H9 (cell line): ENCODE results near the gene F12. TPM values are rescaled to one million over a fixed set of nuclear protein-coding genes. Genes with fewer than 3 reads are reported as not detected.

Source experiments
- DNase-seq: peaks from one replicate; pipeline ENCODE4 v3.0.0-alpha.2; 2017
- H2AFZ ChIP-seq: one replicate; pipeline ENCODE4 v1.6.1; 2013; ENCODE audit warnings: mild to moderate bottlenecking, low read length, control low read depth, moderate library complexity
- H2AK5ac ChIP-seq: 2 replicates; pipeline ENCODE4 v1.6.1; 2013; ENCODE audit warnings: low read length, control low read depth, mixed read lengths; ENCODE audit not compliant: insufficient read length
- H2BK120ac ChIP-seq: one replicate; pipeline ENCODE4 v1.6.1; 2013; ENCODE audit warnings: low read depth, mild to moderate bottlenecking, low read length, control low read depth, inconsistent platforms; ENCODE audit not compliant: poor library complexity, severe bottlenecking
- H2BK12ac ChIP-seq: 2 replicates; pipeline ENCODE4 v1.6.1; 2013; ENCODE audit warnings: low read length, control low read depth, mixed read lengths, low read depth; ENCODE audit not compliant: insufficient read length
- H2BK15ac ChIP-seq: 2 replicates; pipeline ENCODE4 v1.6.1; 2013; ENCODE audit warnings: low read depth, low read length, control low read depth
- H2BK20ac ChIP-seq: one replicate; pipeline ENCODE4 v1.6.1; 2013; ENCODE audit warnings: low read depth, mild to moderate bottlenecking, low read length, control low read depth, inconsistent platforms; ENCODE audit not compliant: poor library complexity, severe bottlenecking
- H2BK5ac ChIP-seq: 2 replicates; pipeline ENCODE4 v1.6.1; 2013; ENCODE audit warnings: low read length, control low read depth, mixed read lengths; ENCODE audit not compliant: insufficient read length
- H3K14ac ChIP-seq: 2 replicates; pipeline ENCODE4 v1.6.1; 2013; ENCODE audit warnings: low read length, control low read depth; ENCODE audit not compliant: insufficient read depth
- H3K18ac ChIP-seq: 2 replicates; pipeline ENCODE4 v1.6.1; 2013; ENCODE audit warnings: low read depth, mild to moderate bottlenecking, mixed read lengths, low read length, control low read depth; ENCODE audit not compliant: insufficient read length
- H3K23ac ChIP-seq: 2 replicates; pipeline ENCODE4 v1.6.1; 2013; ENCODE audit warnings: low read length, control low read depth, mixed read lengths, low read depth; ENCODE audit not compliant: insufficient read length
- H3K23me2 ChIP-seq: 2 replicates; pipeline ENCODE4 v1.6.1; 2013; ENCODE audit warnings: low read depth, mild to moderate bottlenecking, mixed read lengths, low read length, control low read depth; ENCODE audit not compliant: insufficient read length, poor library complexity, severe bottlenecking
- H3K27ac ChIP-seq: 2 replicates; pipeline ENCODE4 v1.5.1; 2013; ENCODE audit warnings: low read length, control low read depth, mixed read lengths, low read depth; ENCODE audit not compliant: insufficient read length
- H3K27me3 ChIP-seq: 2 replicates; pipeline ENCODE4 v1.6.1; 2013; ENCODE audit warnings: low read length, control low read depth, inconsistent platforms; ENCODE audit not compliant: insufficient read depth
- H3K4ac ChIP-seq: 2 replicates; pipeline ENCODE4 v1.6.1; 2013; ENCODE audit warnings: low read depth, mild to moderate bottlenecking, control low read depth, inconsistent platforms, low read length, moderate library complexity
- H3K4me1 ChIP-seq: 2 replicates; pipeline ENCODE4 v1.6.1; 2013; ENCODE audit warnings: low read length, control low read depth, inconsistent platforms; ENCODE audit not compliant: insufficient read depth
- H3K4me2 ChIP-seq: 2 replicates; pipeline ENCODE4 v1.6.1; 2013; ENCODE audit warnings: low read length, control low read depth, mixed read lengths; ENCODE audit not compliant: insufficient read length, insufficient read depth
- H3K56ac ChIP-seq: 2 replicates; pipeline ENCODE4 v1.6.1; 2013; ENCODE audit warnings: low read depth, mild to moderate bottlenecking, mixed read lengths, low read length, control low read depth; ENCODE audit not compliant: insufficient read length
- H3K79me1 ChIP-seq: 2 replicates; pipeline ENCODE4 v1.6.1; 2013; ENCODE audit warnings: low read depth, mild to moderate bottlenecking, moderate library complexity, low read length, control low read depth, inconsistent platforms; ENCODE audit not compliant: insufficient read depth, poor library complexity, severe bottlenecking
- H3K79me2 ChIP-seq: 2 replicates; pipeline ENCODE4 v1.6.1; 2013; ENCODE audit warnings: low read length, control low read depth, inconsistent platforms; ENCODE audit not compliant: insufficient read depth
- H3K9ac ChIP-seq: 2 replicates; pipeline ENCODE4 v1.6.1; 2013; ENCODE audit warnings: low read length, control low read depth, mixed read lengths; ENCODE audit not compliant: insufficient read length; ENCODE audit errors: extremely low read depth
- H3K9me3 ChIP-seq: one replicate; pipeline ENCODE4 v1.6.1; 2013; ENCODE audit warnings: low read depth, low read length, inconsistent platforms; ENCODE audit not compliant: control insufficient read depth
- H3T11ph ChIP-seq: one replicate; pipeline ENCODE4 v1.6.1; 2013; ENCODE audit warnings: mild to moderate bottlenecking, low read length, control low read depth, inconsistent platforms
- H4K20me1 ChIP-seq: one replicate; pipeline ENCODE4 v1.6.1; 2013; ENCODE audit not compliant: control insufficient read depth, insufficient read length, insufficient read depth
- H4K5ac ChIP-seq: 2 replicates; pipeline ENCODE4 v1.6.1; 2013; ENCODE audit warnings: low read depth, mild to moderate bottlenecking, mixed read lengths, low read length, control low read depth; ENCODE audit not compliant: insufficient read length
- H4K8ac ChIP-seq: replicated peaks from 2 replicates; pipeline ENCODE4 v1.6.1; 2013; ENCODE audit warnings: low read length, control low read depth, mixed read lengths, low read depth; ENCODE audit not compliant: insufficient read length
- H4K91ac ChIP-seq: 2 replicates; pipeline ENCODE4 v1.6.1; 2013; ENCODE audit warnings: low read depth, mild to moderate bottlenecking, moderate library complexity, mixed read lengths, low read length, control low read depth; ENCODE audit not compliant: insufficient read length
- H3K27ac Mint-ChIP-seq, 3 experiments: 2 replicates in 2 of 3; 3 replicates in 1 of 3; pipeline ENCODE4 v1.8.0; 2020 to 2021; ENCODE audit warnings: mixed read lengths in 3 of 3, mild to moderate bottlenecking in 1 of 3, moderate library complexity in 1 of 3
- H3K27me3 Mint-ChIP-seq: 2 replicates; pipeline ENCODE4 v1.8.0; 2021; ENCODE audit warnings: low read depth, mild to moderate bottlenecking, moderate library complexity, mixed read lengths
- H3K36me3 Mint-ChIP-seq, 3 experiments: 2 replicates in 2 of 3; 3 replicates in 1 of 3; pipeline ENCODE4 v1.8.0; 2020 to 2021; ENCODE audit warnings: low read depth in 3 of 3, mixed read lengths in 3 of 3; ENCODE audit not compliant: insufficient read depth in 1 of 3
- H3K4me1 Mint-ChIP-seq, 2 experiments: 2 replicates each; pipeline ENCODE4 v1.8.0; 2020; ENCODE audit warnings: mixed read lengths in 2 of 2
- H3K4me3 Mint-ChIP-seq, 2 experiments: 2 replicates in 1 of 2; 3 replicates in 1 of 2; pipeline ENCODE4 v1.8.0; 2020 to 2021; ENCODE audit warnings: mild to moderate bottlenecking in 2 of 2, mixed read lengths in 2 of 2, moderate library complexity in 1 of 2
- H3K9me3 Mint-ChIP-seq, 2 experiments: 2 replicates in 1 of 2; 3 replicates in 1 of 2; pipeline ENCODE4 v1.8.0; 2020; ENCODE audit warnings: mild to moderate bottlenecking in 2 of 2, mixed read lengths in 2 of 2, moderate library complexity in 1 of 2
- CTCF ChIP-seq: fragments of 200-600 bp; sonication (generic); conservative IDR thresholded peaks from 3 replicates; pipeline ENCODE4 v1.8.0; 2021; ENCODE audit warnings: antibody characterized with exemption, mild to moderate bottlenecking
- WGBS: extraction: QIAGEN DNeasy Blood & Tissue Kit; methylation state at CpG from one replicate; pipeline ENCODE4 v1.1.7; 2013; ENCODE audit warnings: missing lambda C conversion rate, low lambda C conversion rate, mixed read lengths; ENCODE audit not compliant: insufficient read length; ENCODE audit errors: extremely low coverage; 5-methylcytosine and 5-hydroxymethylcytosine counted together
- total RNA-seq: library from RNA; stranded (reverse); gene quantifications from 2 replicates; pipeline ENCODE4 v1.2.1, GENCODE V29; 2021

The F12 gene
- total RNA-seq, 1 experiment from 2014 or later = 3.5 TPM

GRCh38 chr5:177443144-177443983, 34.0 kb upstream of the F12 start:
- Histone ChIP-seq H3K27ac (no peak overlapping the region), H3K79me2 (no peaks in the 10 kb centered on the region), H2BK15ac (no peak overlapping the region), H2AFZ (no peak overlapping the region), H3K9ac (no peak overlapping the region), H3K9me3 (no peaks in the 10 kb centered on the region), H2BK12ac (no peak overlapping the region), H3K4me1 (no peaks in the 10 kb centered on the region; the same call in 1 of the 2 replicates), H2AK5ac (no peak overlapping the region), H3T11ph (no peak overlapping the region), H4K8ac (no peak overlapping the region), H2BK120ac (no peak overlapping the region), H4K91ac (no peak overlapping the region), H3K4me2 (no peak overlapping the region), H2BK20ac (no peak overlapping the region), H3K27me3 (no peaks in the 10 kb centered on the region; the same call in 1 of the 2 replicates), H3K56ac (no peak overlapping the region), H3K23ac (no peak overlapping the region), H3K79me1 (no peaks in the 10 kb centered on the region), H3K4ac (no peak overlapping the region), H3K23me2 (peaks cover 7% of the 10 kb centered on the region), H4K20me1 (no peaks in the 10 kb centered on the region), H3K18ac (no peak overlapping the region), H2BK5ac (no peak overlapping the region), H4K5ac (no peak overlapping the region), H3K14ac (no peak overlapping the region; the same call in 1 of the 2 replicates)
- TF ChIP-seq CTCF = no peak
- Mint-ChIP-seq H3K9me3 (peaks cover 0 to 3% of the 10 kb centered on the region in 2 experiments; a peak in 1 of 5 replicates), H3K4me1 (peaks cover 43 to 44% of the 10 kb centered on the region in 2 experiments), H3K4me3 (no peak overlapping the region), H3K27me3 (peaks cover 20% of the 10 kb centered on the region), H3K36me3 (peaks cover 13 to 30% (median 22%) of the 10 kb centered on the region in 3 experiments), H3K27ac (0 out of 7 replicates have a peak overlapping the region, but pooled peaks of 1 of the 3 experiments have one; percentile 44)
- no CpG with 5 or more reads among the region's 15 CpGs for WGBS
- no peak for DNase-seq
